ENCODE results near the gene CHERP.

CHERP gene

GRCh38 chr19:16525751-16526481, 16.3 kb downstream of the CHERP start:
- H3K27ac ChIP-seq (ENCODE audit: low read depth, low read length, poor library complexity, severe bottlenecking), result no peak overlapping the region
- no peaks in the 10 kb centered on the region for H3K9me2 ChIP-seq (ENCODE audit: low read depth, low read length)
- peaks cover 95% of the 10 kb centered on the region for H3K36me3 ChIP-seq (ENCODE audit: insufficient read depth, low read length)
- no peaks in the 10 kb centered on the region for H3K27me3 ChIP-seq (ENCODE audit: insufficient read depth, low read length)
- no peaks in the 10 kb centered on the region for H3F3A ChIP-seq (ENCODE audit: insufficient read depth, low read length)
- no peak overlapping the region for H3K4me2 ChIP-seq (ENCODE audit: low read length)
- H3K79me2 ChIP-seq (ENCODE audit: insufficient read depth, low read length), result no peaks in the 10 kb centered on the region
- H3K4me1 ChIP-seq (ENCODE audit: insufficient read depth, low read length, severe bottlenecking), result no peaks in the 10 kb centered on the region
- no peak overlapping the region for H3K9ac ChIP-seq (ENCODE audit: low read length)
- TF ChIP-seq EZH2 (IDR thresholded peaks at IDR 0.05; ENCODE audit: borderline replicate concordance, low read length), result no peak
- TF ChIP-seq, protein P1, sequence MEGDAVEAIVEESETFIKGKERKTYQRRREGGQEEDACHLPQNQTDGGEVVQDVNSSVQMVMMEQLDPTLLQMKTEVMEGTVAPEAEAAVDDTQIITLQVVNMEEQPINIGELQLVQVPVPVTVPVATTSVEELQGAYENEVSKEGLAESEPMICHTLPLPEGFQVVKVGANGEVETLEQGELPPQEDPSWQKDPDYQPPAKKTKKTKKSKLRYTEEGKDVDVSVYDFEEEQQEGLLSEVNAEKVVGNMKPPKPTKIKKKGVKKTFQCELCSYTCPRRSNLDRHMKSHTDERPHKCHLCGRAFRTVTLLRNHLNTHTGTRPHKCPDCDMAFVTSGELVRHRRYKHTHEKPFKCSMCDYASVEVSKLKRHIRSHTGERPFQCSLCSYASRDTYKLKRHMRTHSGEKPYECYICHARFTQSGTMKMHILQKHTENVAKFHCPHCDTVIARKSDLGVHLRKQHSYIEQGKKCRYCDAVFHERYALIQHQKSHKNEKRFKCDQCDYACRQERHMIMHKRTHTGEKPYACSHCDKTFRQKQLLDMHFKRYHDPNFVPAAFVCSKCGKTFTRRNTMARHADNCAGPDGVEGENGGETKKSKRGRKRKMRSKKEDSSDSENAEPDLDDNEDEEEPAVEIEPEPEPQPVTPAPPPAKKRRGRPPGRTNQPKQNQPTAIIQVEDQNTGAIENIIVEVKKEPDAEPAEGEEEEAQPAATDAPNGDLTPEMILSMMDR (IDR thresholded peaks at IDR 0.05; ENCODE audit: low read length), result no peak
- H3K4me3 ChIP-seq (ENCODE audit: low read depth, low read length, poor library complexity, severe bottlenecking), result no peak overlapping the region
- no peak overlapping the region for H2AFZ ChIP-seq (ENCODE audit: low read length)
- H3K9me3 ChIP-seq (ENCODE audit: low read length), result no peaks in the 10 kb centered on the region
- H4K20me1 ChIP-seq (ENCODE audit: insufficient read depth, low read length), result no peaks in the 10 kb centered on the region

- Histone ChIP-seq H3K36me3 (ENCODE audit: insufficient read depth, low read length) (peaks cover 95% of the 10 kb centered on the region), H3K9me2 (ENCODE audit: low read depth, low read length) (no peaks in the 10 kb centered on the region), H3K4me3 (ENCODE audit: low read depth, low read length, poor library complexity, severe bottlenecking) (no peak overlapping the region), H3K4me2 (ENCODE audit: low read length) (no peak overlapping the region), H3K27me3 (ENCODE audit: insufficient read depth, low read length) (no peaks in the 10 kb centered on the region), H2AFZ (ENCODE audit: low read length) (no peak overlapping the region), H3K9ac (ENCODE audit: low read length) (no peak overlapping the region), H3F3A (ENCODE audit: insufficient read depth, low read length) (no peaks in the 10 kb centered on the region), H4K20me1 (ENCODE audit: insufficient read depth, low read length) (no peaks in the 10 kb centered on the region), H3K9me3 (ENCODE audit: low read length) (no peaks in the 10 kb centered on the region), H3K4me1 (ENCODE audit: insufficient read depth, low read length, severe bottlenecking) (no peaks in the 10 kb centered on the region), H3K79me2 (ENCODE audit: insufficient read depth, low read length) (no peaks in the 10 kb centered on the region), H3K27ac (ENCODE audit: low read depth, low read length, poor library complexity, severe bottlenecking) (no peak overlapping the region)
- no peak for TF ChIP-seq EZH2 (IDR thresholded peaks at IDR 0.05; ENCODE audit: borderline replicate concordance, low read length)
- TF ChIP-seq, protein P1 (IDR thresholded peaks at IDR 0.05; ENCODE audit: low read length), result no peak
Observed at GRCh38 chr19:16524991-16525734, 17.1 kb downstream of the CHERP start.

- no peak overlapping the region for H3K27ac ChIP-seq (ENCODE audit: low read depth, low read length, poor library complexity, severe bottlenecking)
- TF ChIP-seq, protein P1 (IDR thresholded peaks at IDR 0.05; ENCODE audit: low read length), result no peak
- H3K79me2 ChIP-seq (ENCODE audit: insufficient read depth, low read length), result no peaks in the 10 kb centered on the region
- no peaks in the 10 kb centered on the region for H3K4me1 ChIP-seq (ENCODE audit: insufficient read depth, low read length, severe bottlenecking)
- no peak overlapping the region for H3K4me3 ChIP-seq (ENCODE audit: low read depth, low read length, poor library complexity, severe bottlenecking)
- no peak overlapping the region for H3K9ac ChIP-seq (ENCODE audit: low read length)
- H2AFZ ChIP-seq (ENCODE audit: low read length), result no peak overlapping the region
- H4K20me1 ChIP-seq (ENCODE audit: insufficient read depth, low read length), result no peaks in the 10 kb centered on the region
- H3K4me2 ChIP-seq (ENCODE audit: low read length), result no peak overlapping the region
- H3F3A ChIP-seq (ENCODE audit: insufficient read depth, low read length), result no peaks in the 10 kb centered on the region
- peaks cover 96% of the 10 kb centered on the region for H3K36me3 ChIP-seq (ENCODE audit: insufficient read depth, low read length)
- no peaks in the 10 kb centered on the region for H3K27me3 ChIP-seq (ENCODE audit: insufficient read depth, low read length)
- no peaks in the 10 kb centered on the region for H3K9me2 ChIP-seq (ENCODE audit: low read depth, low read length)
- H3K9me3 ChIP-seq (ENCODE audit: low read length), result no peaks in the 10 kb centered on the region
Observed at GRCh38 chr19:16522559-16523377, 19.5 kb downstream of the CHERP start.
